Mesothelial cell of epicardium (in vitro differentiated cells): ENCODE measurements around the gene RIN3. TPM values are rescaled to one million over a fixed set of nuclear protein-coding genes. Genes with fewer than 3 reads are reported as not detected.

Experiments used
- DNase-seq, 2 experiments: peaks; one replicate each; pipeline ENCODE4 v3.0.0; 2021; ENCODE audit warnings: low spot score in 2 of 2; ENCODE audit not compliant: unreplicated experiment in 2 of 2
- H3K27ac Mint-ChIP-seq: 2 replicates; pipeline ENCODE4 v1.8.0; 2021; ENCODE audit warnings: mixed read lengths
- H3K27me3 Mint-ChIP-seq: 2 replicates; pipeline ENCODE4 v1.8.0; 2021; ENCODE audit warnings: low read depth, mixed read lengths
- H3K36me3 Mint-ChIP-seq: 2 replicates; pipeline ENCODE4 v1.8.0; 2021; ENCODE audit warnings: mixed read lengths
- H3K4me1 Mint-ChIP-seq: 2 replicates; pipeline ENCODE4 v1.8.0; 2021; ENCODE audit warnings: mixed read lengths
- H3K4me3 Mint-ChIP-seq: 2 replicates; pipeline ENCODE4 v1.8.0; 2021; ENCODE audit warnings: mild to moderate bottlenecking, moderate library complexity, mixed read lengths
- H3K9me3 Mint-ChIP-seq: 2 replicates; pipeline ENCODE4 v1.8.0; 2021; ENCODE audit warnings: mixed read lengths
- total RNA-seq: library from RNA; stranded (reverse); gene quantifications from 3 replicates; pipeline ENCODE4 v1.2.1, GENCODE V29; 2021
- TF ChIP-seq, protein P1 (sequence below): fragments of 200-600 bp; sonication (generic); IDR thresholded peaks from one replicate; pipeline ENCODE4 v1.5.0; 2021; ENCODE audit warnings: antibody characterized with exemption; ENCODE audit not compliant: unreplicated experiment

RIN3 gene
- total RNA-seq, 1 donor from 2014 or later: 19.9 TPM

DNA sequence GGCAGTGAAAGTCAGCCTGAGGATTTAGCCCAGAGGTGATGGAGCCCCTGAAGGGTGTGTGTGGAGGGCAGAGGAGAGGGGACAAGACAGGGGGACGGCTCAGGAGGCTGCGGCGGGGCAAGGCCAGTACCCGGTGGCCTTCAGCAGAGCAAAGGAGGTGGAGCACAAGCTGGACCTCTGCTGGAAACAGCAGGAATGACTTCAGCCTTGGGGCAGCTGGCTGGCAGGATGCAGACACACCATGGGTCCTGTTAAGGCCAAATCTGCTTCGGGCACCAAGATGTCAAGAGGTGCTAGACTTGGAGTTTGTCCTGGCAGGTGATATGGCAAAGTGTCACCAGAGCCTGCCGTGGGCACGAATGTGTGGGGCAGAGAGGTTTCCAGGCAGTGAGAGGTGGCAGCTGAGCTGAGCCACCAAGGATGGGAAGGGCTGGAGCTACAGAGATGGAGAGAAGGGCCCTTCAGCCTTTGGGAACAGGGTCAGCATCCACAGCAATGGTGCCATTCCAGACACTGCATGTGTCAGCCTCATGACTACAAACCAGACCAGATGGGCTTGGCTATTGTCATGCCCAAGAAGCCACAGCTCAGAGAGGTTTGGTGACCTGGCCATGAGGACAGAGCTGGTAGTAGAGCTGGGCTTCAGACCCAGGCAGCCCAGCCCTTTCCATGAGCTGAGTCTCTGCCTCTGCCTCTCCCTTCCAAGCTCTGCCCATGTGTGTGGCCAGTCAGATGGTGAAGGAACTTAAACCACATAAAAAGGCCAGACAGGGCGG lies 142.9 kb downstream of the RIN3 start:
- H3K4me1 Mint-ChIP-seq: no peaks in the 10 kb centered on the region
- DNase-seq: no peak
- peaks cover 7% of the 10 kb centered on the region for H3K36me3 Mint-ChIP-seq
- TF ChIP-seq, protein P1, sequence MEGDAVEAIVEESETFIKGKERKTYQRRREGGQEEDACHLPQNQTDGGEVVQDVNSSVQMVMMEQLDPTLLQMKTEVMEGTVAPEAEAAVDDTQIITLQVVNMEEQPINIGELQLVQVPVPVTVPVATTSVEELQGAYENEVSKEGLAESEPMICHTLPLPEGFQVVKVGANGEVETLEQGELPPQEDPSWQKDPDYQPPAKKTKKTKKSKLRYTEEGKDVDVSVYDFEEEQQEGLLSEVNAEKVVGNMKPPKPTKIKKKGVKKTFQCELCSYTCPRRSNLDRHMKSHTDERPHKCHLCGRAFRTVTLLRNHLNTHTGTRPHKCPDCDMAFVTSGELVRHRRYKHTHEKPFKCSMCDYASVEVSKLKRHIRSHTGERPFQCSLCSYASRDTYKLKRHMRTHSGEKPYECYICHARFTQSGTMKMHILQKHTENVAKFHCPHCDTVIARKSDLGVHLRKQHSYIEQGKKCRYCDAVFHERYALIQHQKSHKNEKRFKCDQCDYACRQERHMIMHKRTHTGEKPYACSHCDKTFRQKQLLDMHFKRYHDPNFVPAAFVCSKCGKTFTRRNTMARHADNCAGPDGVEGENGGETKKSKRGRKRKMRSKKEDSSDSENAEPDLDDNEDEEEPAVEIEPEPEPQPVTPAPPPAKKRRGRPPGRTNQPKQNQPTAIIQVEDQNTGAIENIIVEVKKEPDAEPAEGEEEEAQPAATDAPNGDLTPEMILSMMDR: no peak
- no peak overlapping the region for H3K27ac Mint-ChIP-seq
- H3K4me3 Mint-ChIP-seq: no peak overlapping the region
- H3K27me3 Mint-ChIP-seq: no peaks in the 10 kb centered on the region
- no peaks in the 10 kb centered on the region for H3K9me3 Mint-ChIP-seq

DNA sequence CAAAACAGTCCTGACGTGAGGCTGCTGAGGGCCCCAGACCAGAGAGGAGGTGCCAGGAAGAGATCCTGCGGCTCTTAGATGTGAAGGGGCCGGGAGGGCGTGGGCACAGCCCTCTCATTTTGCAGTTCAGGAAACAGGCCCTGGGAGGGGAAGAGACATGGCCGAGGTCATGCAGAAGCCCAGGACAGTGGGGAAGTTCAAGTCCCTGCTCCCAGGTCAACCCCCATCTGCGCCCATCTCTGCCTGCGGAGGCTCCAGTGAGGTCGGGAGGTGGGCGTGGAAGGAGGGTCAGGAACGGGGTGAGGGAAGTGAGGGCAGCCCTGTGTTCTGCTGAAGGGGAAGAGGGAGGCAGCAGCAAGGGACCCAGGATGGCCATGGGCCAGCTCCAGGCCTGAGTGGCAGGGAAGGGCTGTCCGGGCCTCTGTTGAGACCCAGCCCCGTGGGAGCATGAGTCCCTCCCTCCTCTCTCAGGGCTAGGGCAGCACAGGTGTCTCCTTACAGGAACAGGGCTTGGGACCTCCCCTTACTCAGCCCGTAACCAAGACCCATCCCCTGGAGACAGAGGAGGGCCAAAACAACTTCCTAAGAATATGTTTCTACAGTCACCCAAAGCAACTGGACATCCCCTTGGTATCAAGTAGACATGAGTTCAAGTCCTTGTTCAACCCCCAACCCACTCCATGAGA lies 144.0 kb downstream of the RIN3 start:
- Mint-ChIP-seq H3K9me3 (no peaks in the 10 kb centered on the region), H3K4me1 (no peaks in the 10 kb centered on the region), H3K4me3 (no peak overlapping the region), H3K27me3 (no peaks in the 10 kb centered on the region), H3K27ac (no peak overlapping the region), H3K36me3 (peaks cover 9% of the 10 kb centered on the region)
- no peak for DNase-seq
- TF ChIP-seq, protein P1: no peak

DNA sequence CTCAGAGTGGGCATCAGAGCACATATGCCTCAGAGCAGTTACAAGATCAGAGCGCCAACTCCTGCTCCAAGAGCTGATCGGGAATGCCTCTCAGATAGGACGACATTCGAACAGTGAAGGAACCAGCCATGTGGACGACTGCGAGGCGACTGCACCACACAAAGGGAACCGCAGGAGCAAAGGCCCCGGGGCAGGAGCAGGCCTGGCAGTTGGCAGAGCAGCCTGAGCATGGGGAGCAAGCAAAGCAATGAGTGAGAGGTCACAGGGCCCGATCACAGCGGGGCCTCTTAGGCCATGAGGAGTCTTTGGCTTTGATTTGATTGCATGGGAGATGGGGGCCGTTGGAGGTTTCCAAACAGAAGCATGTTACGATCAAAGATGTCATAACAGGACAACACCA lies 144.6 kb downstream of the RIN3 start:
- DNase-seq: no peak
- TF ChIP-seq, protein P1: no peak
- no peak overlapping the region for H3K27ac Mint-ChIP-seq
- no peaks in the 10 kb centered on the region for H3K4me1 Mint-ChIP-seq
- H3K27me3 Mint-ChIP-seq: no peaks in the 10 kb centered on the region
- peaks cover 11% of the 10 kb centered on the region for H3K36me3 Mint-ChIP-seq
- no peak overlapping the region for H3K4me3 Mint-ChIP-seq
- no peaks in the 10 kb centered on the region for H3K9me3 Mint-ChIP-seq

DNA sequence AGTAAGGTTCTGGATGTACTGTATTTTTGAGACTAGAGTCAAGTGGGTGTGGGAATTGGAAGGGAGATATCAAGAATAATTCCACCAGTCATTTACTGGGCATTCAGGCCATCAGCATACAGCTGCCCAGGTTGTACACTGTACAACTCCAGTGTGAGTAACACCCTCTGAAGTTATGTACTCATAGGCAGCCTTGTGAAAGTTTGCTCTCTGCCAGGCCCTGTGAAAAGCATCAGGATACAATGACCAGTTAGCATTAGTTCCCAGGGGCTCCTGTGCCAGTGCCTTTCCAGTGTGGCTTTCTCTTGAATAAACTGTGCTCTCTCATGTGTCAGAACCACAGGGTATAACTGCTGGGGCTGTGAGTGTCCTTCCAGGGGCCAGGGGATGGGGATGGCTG lies 145.1 kb downstream of the RIN3 start:
- TF ChIP-seq, protein P1: no peak
- H3K4me3 Mint-ChIP-seq: no peak overlapping the region
- peaks cover 11% of the 10 kb centered on the region for H3K36me3 Mint-ChIP-seq
- H3K9me3 Mint-ChIP-seq: no peaks in the 10 kb centered on the region
- no peaks in the 10 kb centered on the region for H3K4me1 Mint-ChIP-seq
- DNase-seq: no peak
- H3K27ac Mint-ChIP-seq: no peak overlapping the region
- H3K27me3 Mint-ChIP-seq: no peaks in the 10 kb centered on the region

DNA sequence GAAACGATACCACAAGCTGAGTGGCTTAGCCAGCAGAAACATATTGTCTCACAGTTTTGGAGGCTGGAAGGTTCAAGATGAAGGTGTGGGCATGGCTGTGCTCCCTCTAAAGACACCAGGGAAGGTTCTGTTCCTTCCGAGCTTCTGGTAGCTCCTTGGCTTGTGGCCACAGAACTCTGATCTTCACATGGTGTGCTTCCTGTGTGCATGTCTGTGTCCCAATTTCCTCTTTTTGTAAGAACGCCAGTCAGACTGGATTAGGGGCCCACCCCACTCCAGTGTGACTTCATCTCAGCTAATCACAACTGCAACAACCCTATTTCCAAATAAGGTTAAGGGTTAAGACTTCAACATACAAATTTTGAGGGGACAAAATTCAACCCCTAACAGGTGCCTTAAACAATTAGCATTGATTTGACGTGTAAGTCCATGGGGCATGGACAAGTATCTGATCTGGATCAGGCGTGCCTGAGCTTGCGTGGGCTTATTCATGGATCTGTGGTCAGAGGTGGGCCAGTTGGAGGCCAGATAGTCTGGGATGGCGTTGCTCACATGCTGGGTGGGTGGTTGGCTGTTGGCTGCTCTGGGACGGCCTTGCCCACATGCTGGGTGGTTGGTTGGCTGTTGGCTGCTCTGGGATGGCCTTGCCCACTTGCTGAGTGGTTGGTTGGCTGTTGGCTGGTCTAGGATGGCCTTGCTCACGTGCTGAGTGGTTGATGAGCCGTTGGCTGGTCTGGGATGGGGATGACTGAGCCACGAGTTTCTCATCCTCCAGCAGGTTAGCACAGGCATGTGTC lies 146.4 kb downstream of the RIN3 start:
- Mint-ChIP-seq H3K4me1 (no peaks in the 10 kb centered on the region), H3K27me3 (no peaks in the 10 kb centered on the region), H3K27ac (no peak overlapping the region), H3K4me3 (no peak overlapping the region), H3K9me3 (no peaks in the 10 kb centered on the region), H3K36me3 (peaks cover 12% of the 10 kb centered on the region)
- no peak for DNase-seq
- TF ChIP-seq, protein P1: no peak
